H1 (cell line): ENCODE results near the gene TMSB10. TPM values are rescaled to one million over a fixed set of nuclear protein-coding genes. Genes with fewer than 3 reads are reported as not detected.

Source experiments
- CTCF ChIA-PET: fragments of 300-600 bp; sonication (Branson Sonifier 250); formaldehyde crosslinking; loops from one replicate; lab custom pipeline; 2021; ENCODE audit not compliant: partially characterized antibody; lab: Charles Lee
- POLR2A ChIA-PET: fragments of 300-600 bp; sonication (Branson Sonifier 250); formaldehyde crosslinking; loops from one replicate; lab custom pipeline; 2021; ENCODE audit warnings: inconsistent platforms; ENCODE audit not compliant: partially characterized antibody; lab: Charles Lee
- DNase-seq, 2 experiments: peaks; one replicate each; pipeline versions ENCODE4 v3.0.0 to v3.0.0-alpha.2; 2010 to 2022; ENCODE audit warnings: low spot score in 2 of 2, low read depth in 1 of 2, mixed read lengths in 1 of 2
- FAIRE-seq: peaks from 2 replicates; lab custom pipeline; 2011; peaks lifted over from hg19 to GRCh38; lab: Jason Lieb, UNC
- H2AFZ ChIP-seq: 2 replicates; pipeline ENCODE4 v1.8.1; 2012; ENCODE audit warnings: low read length, inconsistent platforms
- H2AK5ac ChIP-seq: 2 replicates; pipeline ENCODE4 v1.6.1; 2013; ENCODE audit warnings: low read depth, low read length
- H2BK120ac ChIP-seq: replicated peaks from 2 replicates; pipeline ENCODE3; 2013; ENCODE audit warnings: low read depth, low read length, inconsistent platforms
- H2BK12ac ChIP-seq: 2 replicates; pipeline ENCODE4 v1.6.1; 2013; ENCODE audit warnings: low read depth, low read length
- H2BK15ac ChIP-seq: 2 replicates; pipeline ENCODE4 v1.6.1; 2013; ENCODE audit warnings: low read length
- H2BK20ac ChIP-seq: 2 replicates; pipeline ENCODE4 v1.6.1; 2013; ENCODE audit warnings: low read length
- H2BK5ac ChIP-seq: 2 replicates; pipeline ENCODE4 v1.6.1; 2013; ENCODE audit warnings: low read depth, low read length
- H3K14ac ChIP-seq: 2 replicates; pipeline ENCODE4 v1.6.1; 2013; ENCODE audit warnings: inconsistent platforms; ENCODE audit not compliant: insufficient read length
- H3K18ac ChIP-seq: 2 replicates; pipeline ENCODE4 v1.6.1; 2013; ENCODE audit warnings: low read length; ENCODE audit errors: extremely low read depth
- H3K23ac ChIP-seq: 2 replicates; pipeline ENCODE4 v1.6.1; 2013; ENCODE audit warnings: inconsistent platforms; ENCODE audit not compliant: insufficient read length
- H3K23me2 ChIP-seq: 2 replicates; pipeline ENCODE4 v1.6.1; 2013; ENCODE audit warnings: low read depth, low read length
- H3K27ac ChIP-seq: 2 replicates; pipeline ENCODE4 v1.6.1; 2011; ENCODE audit warnings: low read depth, low read length, inconsistent platforms
- H3K27me3 ChIP-seq, 4 experiments: replicated peaks in 1 of 4; 1 replicate in 1 of 4; 2 replicates in 3 of 4; pipeline versions ENCODE4 v1.6.1 to v1.8.1; 2011 to 2013; ENCODE audit warnings: low read length in 3 of 4, mild to moderate bottlenecking in 3 of 4, inconsistent platforms in 2 of 4, mixed read lengths in 2 of 4, moderate library complexity in 1 of 4; ENCODE audit not compliant: control insufficient read depth in 3 of 4, insufficient read depth in 3 of 4; ENCODE audit errors: extremely low read depth in 1 of 4
- H3K36me3 ChIP-seq, 4 experiments: 2 replicates each; pipeline versions ENCODE4 v1.6.1 to v1.8.1; 2011 to 2013; ENCODE audit warnings: mild to moderate bottlenecking in 4 of 4, low read length in 3 of 4, moderate library complexity in 2 of 4, control low read depth in 1 of 4, inconsistent platforms in 1 of 4; ENCODE audit not compliant: insufficient read depth in 4 of 4, control insufficient read depth in 2 of 4
- H3K4ac ChIP-seq: replicated peaks from 2 replicates; pipeline ENCODE3; 2013; ENCODE audit warnings: low read length, low read depth, mixed read lengths, inconsistent platforms; ENCODE audit not compliant: insufficient read length
- H3K4me1 ChIP-seq, 4 experiments: replicated peaks in 1 of 4; 1 replicate in 1 of 4; 2 replicates in 3 of 4; pipeline versions ENCODE4 v1.6.1 to v1.8.1; 2011 to 2013; ENCODE audit warnings: low read length in 3 of 4, inconsistent platforms in 2 of 4, mixed read lengths in 1 of 4; ENCODE audit not compliant: insufficient read depth in 4 of 4, control insufficient read depth in 3 of 4
- H3K4me2 ChIP-seq, 2 experiments: 2 replicates each; pipeline versions ENCODE4 v1.6.1 to v1.8.1; 2011 to 2013; ENCODE audit warnings: low read depth in 2 of 2, low read length in 2 of 2, control low read depth in 1 of 2, inconsistent platforms in 1 of 2, mild to moderate bottlenecking in 1 of 2; ENCODE audit not compliant: insufficient read depth in 1 of 2
- H3K4me3 ChIP-seq, 4 experiments: fragments of 200-600, 300-600 bp in 1 of 4; sonication (generic), shearing (Covaris generic), sonication (Bioruptor Twin) in 1 of 4; 2 replicates each; pipeline versions ENCODE4 v1.5.1 to v1.8.1; 2011 to 2016; ENCODE audit warnings: low read length in 4 of 4, low read depth in 3 of 4, control low read depth in 2 of 4, inconsistent platforms in 2 of 4, mild to moderate bottlenecking in 2 of 4, mixed read lengths in 1 of 4, moderate library complexity in 1 of 4; ENCODE audit not compliant: insufficient read depth in 2 of 4; ENCODE audit errors: extremely low read depth in 1 of 4
- H3K56ac ChIP-seq: replicated peaks from 2 replicates; pipeline ENCODE3; 2013; ENCODE audit warnings: low read depth, mild to moderate bottlenecking, mixed read lengths, low read length, inconsistent platforms; ENCODE audit not compliant: insufficient read length
- H3K79me1 ChIP-seq: 2 replicates; pipeline ENCODE4 v1.6.1; 2013; ENCODE audit warnings: low read depth, low read length, control low read depth
- H3K79me2 ChIP-seq, 2 experiments: 2 replicates each; pipeline versions ENCODE4 v1.6.1 to v1.8.1; 2012 to 2013; ENCODE audit warnings: low read length in 2 of 2, mild to moderate bottlenecking in 2 of 2, inconsistent platforms in 1 of 2; ENCODE audit not compliant: insufficient read depth in 2 of 2, control insufficient read depth in 1 of 2
- H3K9ac ChIP-seq, 4 experiments: replicated peaks in 1 of 4; 1 replicate in 1 of 4; 2 replicates in 3 of 4; pipeline versions ENCODE4 v1.6.1 to v1.8.1; 2011 to 2013; ENCODE audit warnings: low read depth in 3 of 4, low read length in 3 of 4, control low read depth in 2 of 4, mild to moderate bottlenecking in 2 of 4, moderate library complexity in 2 of 4, inconsistent platforms in 1 of 4; ENCODE audit errors: extremely low read depth in 1 of 4
- H3K9me3 ChIP-seq, 2 experiments: 2 replicates each; pipeline versions ENCODE4 v1.6.1 to v1.8.1; 2012 to 2013; ENCODE audit warnings: mild to moderate bottlenecking in 2 of 2, moderate library complexity in 2 of 2, control low read depth in 1 of 2, inconsistent platforms in 1 of 2, low read depth in 1 of 2, low read length in 1 of 2, mixed read lengths in 1 of 2; ENCODE audit not compliant: insufficient read depth in 2 of 2
- H4K20me1 ChIP-seq, 2 experiments: replicated peaks in 1 of 2; 2 replicates each; pipeline versions ENCODE3 to v1.8.1; 2011 to 2013; ENCODE audit warnings: inconsistent platforms in 2 of 2, low read length in 2 of 2, mild to moderate bottlenecking in 1 of 2; ENCODE audit not compliant: insufficient read depth in 2 of 2, control insufficient read depth in 1 of 2
- H4K5ac ChIP-seq: 2 replicates; pipeline ENCODE4 v1.6.1; 2013; ENCODE audit warnings: low read length, low read depth, mixed read lengths, inconsistent platforms; ENCODE audit not compliant: insufficient read length
- H4K8ac ChIP-seq: 2 replicates; pipeline ENCODE4 v1.8.0; 2013; ENCODE audit warnings: mild to moderate bottlenecking, moderate library complexity, low read length, inconsistent platforms; ENCODE audit not compliant: insufficient read depth; ENCODE audit errors: extremely low read depth
- H4K91ac ChIP-seq: replicated peaks from 2 replicates; pipeline ENCODE3; 2013; ENCODE audit warnings: low read length, mixed read lengths, inconsistent platforms; ENCODE audit not compliant: insufficient read length
- CREB1 ChIP-seq: IDR thresholded peaks from 2 replicates; pipeline ENCODE4 v1.6.1; 2012; ENCODE audit warnings: inconsistent platforms
- MAFK ChIP-seq: IDR thresholded peaks from 2 replicates; pipeline ENCODE4 v1.6.1; 2012; ENCODE audit warnings: low read depth, mild to moderate bottlenecking, improper control_type of control experiment, low read length
- NANOG ChIP-seq: IDR thresholded peaks from 2 replicates; pipeline ENCODE4 v1.6.1; 2011; ENCODE audit warnings: low read length, low read depth, mild to moderate bottlenecking, inconsistent platforms; ENCODE audit not compliant: insufficient read depth, poor library complexity, severe bottlenecking
- NRF1 ChIP-seq: IDR thresholded peaks from 2 replicates; pipeline ENCODE4 v1.6.1; 2011; ENCODE audit warnings: mild to moderate bottlenecking, low read depth, low read length, improper control_type of control experiment
- POLR2A ChIP-seq, 2 experiments: IDR thresholded peaks; 1 replicate in 1 of 2; 2 replicates in 1 of 2; pipeline ENCODE4 v1.6.1; 2011; ENCODE audit warnings: low read depth in 2 of 2, low read length in 2 of 2, mild to moderate bottlenecking in 2 of 2; ENCODE audit errors: control extremely low read depth in 1 of 2
- RAD21 ChIP-seq, 2 experiments: IDR thresholded peaks in 1 of 2; conservative IDR thresholded peaks in 1 of 2; 2 replicates each; pipeline ENCODE4 v1.6.1; 2011; ENCODE audit warnings: low read depth in 2 of 2, low read length in 2 of 2, improper control_type of control experiment in 1 of 2, inconsistent platforms in 1 of 2, mild to moderate bottlenecking in 1 of 2, moderate library complexity in 1 of 2
- SIN3A ChIP-seq, 2 experiments: IDR thresholded peaks in 1 of 2; conservative IDR thresholded peaks in 1 of 2; 2 replicates each; pipeline ENCODE4 v1.6.1; 2011 to 2012; ENCODE audit warnings: low read length in 2 of 2, improper control_type of control experiment in 1 of 2, low read depth in 1 of 2, mild to moderate bottlenecking in 1 of 2
- TAF7 ChIP-seq: optimal IDR thresholded peaks from 2 replicates; pipeline ENCODE3; 2011; ENCODE audit warnings: low read depth, mild to moderate bottlenecking, inconsistent platforms, low read length, moderate library complexity, borderline replicate concordance
- WGBS, 2 experiments: shearing (Covaris generic) in 1 of 2; methylation state at CpG; one replicate each; pipeline versions ENCODE4 v1.1.6 to v1.1.7; 2013 to 2015; ENCODE audit warnings: low lambda C conversion rate in 2 of 2, mixed read lengths in 2 of 2, inconsistent platforms in 1 of 2, low coverage in 1 of 2, missing lambda C conversion rate in 1 of 2; ENCODE audit not compliant: insufficient replicate concordance in 2 of 2, insufficient coverage in 1 of 2, insufficient read length in 1 of 2; ENCODE audit errors: extremely low coverage in 1 of 2, missing lambda C conversion rate in 1 of 2; 5-methylcytosine and 5-hydroxymethylcytosine counted together
- polyA plus RNA-seq, 7 experiments: library from polyadenylated mRNA; depleted of rRNA in 3 of 7; stranded (reverse) in 5 of 7; unstranded in 2 of 7; fragments of >200 nt in 5 of 7; fragments of 200-250 nt in 2 of 7; gene quantifications; 1 replicate in 5 of 7; 2 replicates in 1 of 7; 4 replicates in 1 of 7; pipeline versions ENCODE4 v1.2.1 to v1.2.3, GENCODE V29; 2011 to 2013; ENCODE audit warnings: missing spikeins in 2 of 7, mixed read lengths in 2 of 7
- total RNA-seq: library from RNA; stranded (reverse); fragmentation: NEBNext Ultra II Directional; extraction: Animal tissue kit (Norgen Biotek cat#: 25700); gene quantifications from 2 replicates; pipeline ENCODE4 v1.2.1, GENCODE V29; 2021
- TF ChIP-seq, protein P1 (sequence below): IDR thresholded peaks from 2 replicates; pipeline ENCODE4 v1.6.1; 2012; ENCODE audit warnings: inconsistent platforms
- TF ChIP-seq, protein P2 (sequence below): IDR thresholded peaks from 2 replicates; pipeline ENCODE4 v1.6.1; 2011; ENCODE audit warnings: low read length, improper control_type of control experiment

TMSB10 gene
- total and polyA plus RNA-seq, 2 of the 8 experiments (the other 6 are each of a cell fraction or from before 2014, with no cell fraction given): 593 to 1,075 TPM

DNA sequence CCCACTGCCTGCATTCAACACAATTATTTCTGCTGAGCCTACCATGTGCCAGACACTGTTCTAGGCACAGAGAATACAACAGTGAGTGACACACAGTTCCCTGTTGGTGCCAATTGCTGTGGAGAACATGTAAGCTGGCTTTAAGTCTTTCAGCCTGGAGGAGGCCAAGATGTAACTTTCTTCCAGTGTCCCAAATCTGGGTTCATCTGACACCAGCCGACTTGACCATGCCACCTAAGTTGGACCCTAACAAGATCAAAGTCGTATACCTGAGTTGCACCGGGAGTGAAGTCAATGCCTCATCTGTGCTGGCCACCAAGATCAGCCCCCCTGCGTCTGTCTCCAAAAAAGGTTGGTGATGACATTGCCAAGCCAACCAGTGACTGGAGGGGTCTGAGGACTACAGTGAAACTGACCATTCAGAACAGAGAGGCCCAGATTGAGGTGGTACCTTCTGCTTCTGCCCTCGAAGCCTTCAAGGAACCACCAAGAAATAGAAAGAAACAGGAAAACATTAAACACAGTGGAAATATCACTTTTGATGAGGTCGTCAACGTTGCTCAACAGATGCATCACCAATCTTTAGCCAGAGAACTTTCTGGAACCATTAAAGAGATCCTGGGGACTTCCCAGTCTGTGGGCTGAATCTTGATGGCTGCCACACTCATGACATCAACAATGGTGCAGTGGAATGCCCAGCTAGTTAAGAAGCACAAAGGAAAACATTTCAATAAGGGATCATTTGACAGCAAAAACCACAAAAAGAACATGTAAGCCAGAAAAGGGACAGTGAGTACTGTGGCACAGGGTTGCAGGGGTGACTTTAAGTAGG is 30.9 kb upstream of the TMSB10 start:
- peaks cover 0 to 5% of the 10 kb centered on the region in 2 experiments for H4K20me1 ChIP-seq
- no peak overlapping the region for H4K8ac ChIP-seq
- FAIRE-seq: no peak
- no peak overlapping the region for H2BK12ac ChIP-seq
- no peak overlapping the region for H4K91ac ChIP-seq
- no peaks in the 10 kb centered on the region for H3K4me1 ChIP-seq
- H3K4me2 ChIP-seq: no peak overlapping the region
- H3K79me2 ChIP-seq: no peaks in the 10 kb centered on the region
- no peaks in the 10 kb centered on the region for H3K9me3 ChIP-seq
- no peak overlapping the region for H2AK5ac ChIP-seq
- H3K27ac ChIP-seq: no peak overlapping the region
- no peak overlapping the region for H2BK5ac ChIP-seq
- no peaks in the 10 kb centered on the region for H3K23me2 ChIP-seq
- H3K27me3 ChIP-seq: peaks cover 7 to 18% (median 17%) of the 10 kb centered on the region in 4 experiments
- ChIA-PET CTCF (interaction anchor here (1.8 kb wide), 1 partner anchor 52 kb away, joined by 4 read pairs; no protein-coding TSS in a partner anchor), POLR2A (no interaction called here)
- H3K4me3 ChIP-seq: no peak overlapping the region
- H3K4ac ChIP-seq: no peak overlapping the region
- WGBS, 2 experiments: 89% methylated on average over 7 of the region's 7 CpGs; no CpG with 5 or more reads in 1 of the 2 experiments
- DNase-seq: no peak
- H2BK120ac ChIP-seq: no peak overlapping the region
- H3K56ac ChIP-seq: no peak overlapping the region
- no peak overlapping the region for H3K18ac ChIP-seq
- H3K14ac ChIP-seq: no peak overlapping the region
- no peak overlapping the region for H4K5ac ChIP-seq
- no peak overlapping the region for H2BK20ac ChIP-seq
- no peaks in the 10 kb centered on the region for H3K36me3 ChIP-seq
- no peak overlapping the region for H2BK15ac ChIP-seq
- H2AFZ ChIP-seq: no peak overlapping the region
- no peak overlapping the region for H3K9ac ChIP-seq
- no peak overlapping the region for H3K23ac ChIP-seq
- no peaks in the 10 kb centered on the region; the same call in 1 of the 2 replicates for H3K79me1 ChIP-seq
- TF ChIP-seq, protein P1, sequence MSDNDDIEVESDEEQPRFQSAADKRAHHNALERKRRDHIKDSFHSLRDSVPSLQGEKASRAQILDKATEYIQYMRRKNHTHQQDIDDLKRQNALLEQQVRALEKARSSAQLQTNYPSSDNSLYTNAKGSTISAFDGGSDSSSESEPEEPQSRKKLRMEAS: no peak
- no peak for TF ChIP-seq POLR2A (IDR thresholded peaks at IDR 0.05; ENCODE audit: control extremely low read depth in 1 of 2, low read depth in 2 of 2, low read length in 2 of 2)
- TF ChIP-seq MAFK: no peak
- TF ChIP-seq CREB1: no peak
- TF ChIP-seq NRF1: no peak
- TF ChIP-seq SIN3A (conservative IDR thresholded peaks at IDR 0.05 in 1 of 2, IDR thresholded peaks at IDR 0.05 in 1 of 2; ENCODE audit: low read depth in 1 of 2, low read length in 2 of 2): no peak
- TF ChIP-seq TAF7: no peak
- no peak for TF ChIP-seq NANOG
- TF ChIP-seq, protein P2, sequence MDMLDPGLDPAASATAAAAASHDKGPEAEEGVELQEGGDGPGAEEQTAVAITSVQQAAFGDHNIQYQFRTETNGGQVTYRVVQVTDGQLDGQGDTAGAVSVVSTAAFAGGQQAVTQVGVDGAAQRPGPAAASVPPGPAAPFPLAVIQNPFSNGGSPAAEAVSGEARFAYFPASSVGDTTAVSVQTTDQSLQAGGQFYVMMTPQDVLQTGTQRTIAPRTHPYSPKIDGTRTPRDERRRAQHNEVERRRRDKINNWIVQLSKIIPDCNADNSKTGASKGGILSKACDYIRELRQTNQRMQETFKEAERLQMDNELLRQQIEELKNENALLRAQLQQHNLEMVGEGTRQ: no peak
- TF ChIP-seq RAD21 (IDR thresholded peaks at IDR 0.05 in 1 of 2, conservative IDR thresholded peaks at IDR 0.05 in 1 of 2; ENCODE audit: low read depth in 2 of 2, low read length in 2 of 2): no peak
